DMS 273 (cell line): Measurements from ENCODE around the gene ZNF692.
"Not testable (repeated sequence)": the region's sequence is repeated elsewhere in the genome, so short reads cannot be mapped to it uniquely, and the experiment has no call there.

ENCODE experiments used
- DNase-seq: peaks from one replicate; lab custom pipeline; 2025; ENCODE audit not compliant: unreplicated experiment; lab: John Stamatoyannopoulos, UW

ZNF692 gene, protein sequence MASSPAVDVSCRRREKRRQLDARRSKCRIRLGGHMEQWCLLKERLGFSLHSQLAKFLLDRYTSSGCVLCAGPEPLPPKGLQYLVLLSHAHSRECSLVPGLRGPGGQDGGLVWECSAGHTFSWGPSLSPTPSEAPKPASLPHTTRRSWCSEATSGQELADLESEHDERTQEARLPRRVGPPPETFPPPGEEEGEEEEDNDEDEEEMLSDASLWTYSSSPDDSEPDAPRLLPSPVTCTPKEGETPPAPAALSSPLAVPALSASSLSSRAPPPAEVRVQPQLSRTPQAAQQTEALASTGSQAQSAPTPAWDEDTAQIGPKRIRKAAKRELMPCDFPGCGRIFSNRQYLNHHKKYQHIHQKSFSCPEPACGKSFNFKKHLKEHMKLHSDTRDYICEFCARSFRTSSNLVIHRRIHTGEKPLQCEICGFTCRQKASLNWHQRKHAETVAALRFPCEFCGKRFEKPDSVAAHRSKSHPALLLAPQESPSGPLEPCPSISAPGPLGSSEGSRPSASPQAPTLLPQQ

DNA sequence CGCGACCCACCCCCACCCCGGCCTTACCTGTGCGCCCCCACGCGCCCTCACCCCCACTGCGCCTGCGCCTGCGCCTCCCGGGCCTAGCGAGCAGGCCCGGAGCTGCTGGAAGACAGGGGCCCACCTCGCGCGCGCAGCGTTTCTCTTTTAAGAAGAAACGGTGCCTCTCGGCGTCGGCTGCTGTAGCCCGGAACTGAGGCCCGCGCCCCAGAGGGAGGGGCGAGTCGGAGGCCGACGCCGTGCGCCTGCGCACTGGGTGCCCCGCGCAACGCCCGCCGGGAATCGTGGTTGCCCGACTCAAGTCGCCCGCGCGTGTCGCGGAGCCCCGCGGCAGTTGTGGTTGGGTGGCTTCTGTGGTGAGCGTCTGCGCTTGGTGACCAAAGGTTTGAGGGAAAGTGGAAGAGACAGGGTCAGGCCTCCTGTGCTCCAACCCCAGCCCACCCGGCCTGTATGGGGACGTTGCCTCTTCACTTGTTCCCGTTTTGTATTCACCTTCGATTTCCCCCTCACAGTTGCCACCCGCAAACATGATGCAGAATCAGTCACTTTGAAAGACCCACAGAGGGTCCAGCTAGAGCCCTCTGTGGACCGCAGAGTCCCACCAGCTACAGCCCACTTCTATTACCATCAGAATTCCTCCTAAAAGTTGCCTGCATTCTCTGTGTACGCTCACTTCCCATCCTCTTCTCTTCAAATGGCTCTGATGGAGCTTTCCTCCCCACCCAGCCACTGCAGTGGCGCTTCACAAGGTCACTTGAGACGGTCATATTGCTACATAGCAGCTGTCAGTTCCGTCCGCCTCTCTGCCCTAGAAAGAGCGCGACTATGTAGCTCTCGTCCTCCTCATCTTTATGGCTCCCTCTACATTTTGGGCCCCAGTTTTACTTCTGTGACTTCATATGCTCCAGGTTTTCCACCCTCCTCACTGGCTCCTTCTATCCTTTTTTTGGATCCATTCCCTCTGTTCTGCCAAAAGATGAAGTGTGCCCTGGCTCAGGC lies at the start of gene ZNF692:
Gene ZNF692, minus strand, starts transcription at position 195 of the 999 bp plus-strand sequence. CDS start 776 bp downstream, outside the sequence.
- peak; percentile 99 for DNase-seq

- DNase-seq, result peak; percentile 32
Observed at GRCh38 chr1:248906753-248907661, 48.1 kb upstream of the ZNF692 start.

GRCh38 chr1:248906009-248906752 lies 47.3 kb upstream of the ZNF692 start, which contains the start of gene PGBD2:
PGBD2 (plus strand) TSS chr1:248906235; CDS start chr1:248913863, 7,628 bp downstream.
- peak; percentile 97 for DNase-seq

DNA sequence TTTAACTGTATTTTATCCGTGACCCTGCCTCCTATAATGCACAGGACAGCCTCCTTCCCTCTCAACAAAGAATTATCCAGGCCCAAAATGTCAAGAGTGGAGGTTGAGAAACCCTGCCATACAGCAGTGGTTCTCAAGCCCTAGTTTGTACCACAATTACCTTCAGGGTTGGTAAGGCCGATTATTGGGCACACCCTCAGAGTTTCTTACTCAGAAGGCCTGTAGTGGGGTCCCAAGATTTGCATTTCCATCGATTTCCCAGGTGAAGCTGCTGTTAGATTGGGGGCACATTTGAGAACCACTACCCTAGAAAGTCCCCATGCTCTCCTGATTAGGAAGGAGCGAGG lies 46.8 kb upstream of the ZNF692 start:
- DNase-seq, result no peak

DNA sequence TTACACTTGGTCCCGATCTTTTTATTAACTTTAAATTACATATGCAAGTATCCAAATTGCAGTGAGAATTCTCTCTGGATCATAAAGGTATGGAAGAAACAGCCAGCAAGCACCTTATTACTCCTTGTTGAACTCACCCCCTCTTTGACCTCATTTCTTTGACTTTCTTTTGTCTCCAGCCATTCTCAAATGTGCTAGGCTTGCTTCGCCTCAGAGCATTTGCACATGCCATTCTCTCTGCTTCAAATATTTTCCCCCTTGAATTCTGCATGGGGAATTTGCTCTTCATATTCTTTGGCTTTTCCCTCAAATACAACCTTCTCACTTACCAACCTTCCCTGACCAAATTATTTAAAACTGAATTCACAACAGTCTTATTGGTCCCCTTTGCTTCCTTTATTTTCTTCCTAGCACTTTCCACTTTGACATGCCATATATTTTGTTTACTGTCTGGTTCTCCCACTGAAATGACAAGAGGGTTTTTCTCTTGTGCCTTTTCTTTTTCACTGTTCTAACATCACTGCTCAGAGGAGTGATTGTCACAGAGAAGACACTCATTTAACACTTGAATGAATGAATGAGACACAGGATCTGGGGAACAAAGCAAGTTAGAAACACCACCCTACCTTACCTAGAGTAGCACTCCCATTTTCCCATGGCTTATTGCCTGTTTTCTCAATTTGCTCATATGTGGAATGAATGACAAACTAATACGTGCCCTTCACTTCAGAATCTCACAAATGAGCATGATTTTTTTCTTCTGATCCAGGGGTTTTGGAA lies 45.7 kb upstream of the ZNF692 start:
- DNase-seq, result no peak

- no peak for DNase-seq
Observed at GRCh38 chr1:248901578-248901977, 42.7 kb upstream of the ZNF692 start.

- no peak for DNase-seq
Observed at GRCh38 chr1:248900637-248901036, 41.8 kb upstream of the ZNF692 start.

- no peak for DNase-seq
Observed at GRCh38 chr1:248897412-248898337, 38.8 kb upstream of the ZNF692 start.

GRCh38 chr1:248894837-248895236 lies 36.0 kb upstream of the ZNF692 start:
- DNase-seq, result no peak

GRCh38 chr1:248892590-248892989 lies 33.7 kb upstream of the ZNF692 start:
- no peak for DNase-seq

DNA sequence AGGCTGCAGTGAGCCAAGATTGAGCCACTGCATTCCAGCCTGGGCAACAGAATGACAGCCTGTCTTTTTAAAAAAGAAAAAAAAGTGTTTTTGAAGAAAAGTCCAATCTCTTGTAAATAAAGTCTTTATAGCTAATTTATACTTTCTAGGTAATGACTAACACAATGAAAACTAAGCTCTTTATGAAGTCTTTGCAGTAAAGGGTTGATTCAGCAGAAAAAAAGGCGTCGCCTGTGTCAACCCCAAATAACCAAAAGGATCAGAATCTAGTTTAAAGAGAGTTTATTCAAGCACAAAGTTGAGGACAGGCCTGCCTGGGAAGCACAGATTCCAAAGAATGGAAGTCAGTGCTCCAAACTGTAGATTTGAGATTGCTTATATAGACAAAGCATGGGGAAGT lies 32.9 kb upstream of the ZNF692 start:
- DNase-seq, result no peak

DNA sequence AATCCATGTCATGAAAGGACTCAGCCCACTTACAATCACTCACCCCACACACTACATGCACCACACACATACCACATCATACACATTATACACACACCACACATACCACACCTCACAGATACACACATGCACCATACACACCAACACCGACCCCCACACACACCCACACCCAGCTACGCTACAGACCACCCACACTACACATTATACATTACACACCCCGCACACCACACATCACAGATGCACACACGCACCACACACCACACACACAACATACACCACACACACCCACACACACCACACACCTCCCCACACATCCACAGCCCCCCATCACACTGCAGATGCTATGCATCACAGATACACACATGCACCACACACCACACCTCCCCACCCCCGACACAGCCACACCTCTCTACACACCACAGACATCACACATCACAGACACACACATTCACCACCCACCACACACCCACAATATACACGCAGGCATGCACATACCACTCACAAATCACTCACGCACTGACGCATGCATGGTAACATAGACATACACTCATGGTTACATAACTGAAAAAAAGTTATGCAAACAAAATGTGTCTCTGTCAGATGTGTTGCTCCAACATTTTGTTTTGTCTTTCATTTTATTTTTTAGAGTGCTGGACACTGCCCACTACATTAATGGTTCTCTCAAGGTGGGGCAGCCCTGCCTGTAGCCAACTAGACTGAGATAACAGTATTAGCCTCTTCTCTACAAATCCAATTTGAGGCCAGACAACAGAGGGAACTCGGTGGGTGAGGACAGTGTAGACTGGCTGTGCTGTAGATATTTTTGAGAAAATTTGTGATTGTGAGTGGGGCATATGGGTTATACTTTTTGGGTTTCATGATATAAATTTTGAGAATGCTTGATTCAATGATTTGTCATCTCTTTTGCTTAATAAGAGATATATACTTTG lies 31.9 kb upstream of the ZNF692 start:
- no peak for DNase-seq

- DNase-seq, result not testable (repeated sequence)
Observed at GRCh38 chr1:248889914-248890243, 31.0 kb upstream of the ZNF692 start.

GRCh38 chr1:248886237-248886895 lies 27.5 kb upstream of the ZNF692 start:
- DNase-seq, result peak; percentile 63

DNA sequence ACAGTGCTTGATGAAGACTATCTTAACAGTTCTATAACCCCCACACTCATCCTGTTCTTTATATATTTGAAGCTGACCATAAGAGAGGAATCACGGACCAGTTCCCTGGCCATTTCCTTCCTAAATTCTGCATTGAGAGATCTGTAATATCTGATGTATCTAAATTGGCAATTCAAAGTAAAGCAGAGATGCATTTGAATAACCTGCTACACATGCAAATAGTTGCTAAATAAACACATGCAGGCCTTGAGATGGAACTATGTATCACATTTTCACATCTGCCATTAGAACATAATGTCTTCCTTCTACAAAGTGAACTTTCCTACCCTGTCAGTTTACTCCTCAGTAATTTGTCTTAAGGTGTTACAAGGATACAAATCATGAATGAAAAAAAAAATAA lies 26.8 kb upstream of the ZNF692 start:
- no peak for DNase-seq

- no peak for DNase-seq
Observed at GRCh38 chr1:248884632-248885295, 25.9 kb upstream of the ZNF692 start.
